Measurements from ENCODE around the gene MB21D2.

GRCh38 chr3:192802957-192803899 is 114.4 kb downstream of the MB21D2 start:
- TF ChIP-seq, protein P1, sequence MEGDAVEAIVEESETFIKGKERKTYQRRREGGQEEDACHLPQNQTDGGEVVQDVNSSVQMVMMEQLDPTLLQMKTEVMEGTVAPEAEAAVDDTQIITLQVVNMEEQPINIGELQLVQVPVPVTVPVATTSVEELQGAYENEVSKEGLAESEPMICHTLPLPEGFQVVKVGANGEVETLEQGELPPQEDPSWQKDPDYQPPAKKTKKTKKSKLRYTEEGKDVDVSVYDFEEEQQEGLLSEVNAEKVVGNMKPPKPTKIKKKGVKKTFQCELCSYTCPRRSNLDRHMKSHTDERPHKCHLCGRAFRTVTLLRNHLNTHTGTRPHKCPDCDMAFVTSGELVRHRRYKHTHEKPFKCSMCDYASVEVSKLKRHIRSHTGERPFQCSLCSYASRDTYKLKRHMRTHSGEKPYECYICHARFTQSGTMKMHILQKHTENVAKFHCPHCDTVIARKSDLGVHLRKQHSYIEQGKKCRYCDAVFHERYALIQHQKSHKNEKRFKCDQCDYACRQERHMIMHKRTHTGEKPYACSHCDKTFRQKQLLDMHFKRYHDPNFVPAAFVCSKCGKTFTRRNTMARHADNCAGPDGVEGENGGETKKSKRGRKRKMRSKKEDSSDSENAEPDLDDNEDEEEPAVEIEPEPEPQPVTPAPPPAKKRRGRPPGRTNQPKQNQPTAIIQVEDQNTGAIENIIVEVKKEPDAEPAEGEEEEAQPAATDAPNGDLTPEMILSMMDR (tag by site-specific recombination; IDR thresholded peaks at IDR 0.05) = no peak
- TF ChIP-seq, protein P2, sequence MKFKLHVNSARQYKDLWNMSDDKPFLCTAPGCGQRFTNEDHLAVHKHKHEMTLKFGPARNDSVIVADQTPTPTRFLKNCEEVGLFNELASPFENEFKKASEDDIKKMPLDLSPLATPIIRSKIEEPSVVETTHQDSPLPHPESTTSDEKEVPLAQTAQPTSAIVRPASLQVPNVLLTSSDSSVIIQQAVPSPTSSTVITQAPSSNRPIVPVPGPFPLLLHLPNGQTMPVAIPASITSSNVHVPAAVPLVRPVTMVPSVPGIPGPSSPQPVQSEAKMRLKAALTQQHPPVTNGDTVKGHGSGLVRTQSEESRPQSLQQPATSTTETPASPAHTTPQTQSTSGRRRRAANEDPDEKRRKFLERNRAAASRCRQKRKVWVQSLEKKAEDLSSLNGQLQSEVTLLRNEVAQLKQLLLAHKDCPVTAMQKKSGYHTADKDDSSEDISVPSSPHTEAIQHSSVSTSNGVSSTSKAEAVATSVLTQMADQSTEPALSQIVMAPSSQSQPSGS (tag by site-specific recombination; IDR thresholded peaks at IDR 0.05; ENCODE audit: low read depth) = no peak
- TF ChIP-seq ZNF76 (tag by site-specific recombination; IDR thresholded peaks at IDR 0.05; ENCODE audit: borderline replicate concordance, low read depth) (no peak), ZBTB48 (tag by site-specific recombination; IDR thresholded peaks at IDR 0.05) (no peak), ZNF692 (tag by site-specific recombination; IDR thresholded peaks at IDR 0.05) (no peak), ZNF202 (tag by site-specific recombination; IDR thresholded peaks at IDR 0.05; ENCODE audit: borderline replicate concordance) (no peak), ELK4 (IDR thresholded peaks at IDR 0.05; ENCODE audit: borderline replicate concordance, low read depth, low read length) (no peak), ZNF114 (tag by site-specific recombination; IDR thresholded peaks at IDR 0.05) (no peak), REPIN1 (tag by site-specific recombination; IDR thresholded peaks at IDR 0.05; ENCODE audit: low read depth) (no peak), ZNF248 (tag by site-specific recombination; IDR thresholded peaks at IDR 0.05) (no peak), ZNF530 (tag by site-specific recombination; IDR thresholded peaks at IDR 0.05; ENCODE audit: low read depth) (no peak), ZNF843 (tag by site-specific recombination; IDR thresholded peaks at IDR 0.05) (no peak), ZNF280D (tag by site-specific recombination; IDR thresholded peaks at IDR 0.05) (no peak)
- TF ChIP-seq, protein P3, sequence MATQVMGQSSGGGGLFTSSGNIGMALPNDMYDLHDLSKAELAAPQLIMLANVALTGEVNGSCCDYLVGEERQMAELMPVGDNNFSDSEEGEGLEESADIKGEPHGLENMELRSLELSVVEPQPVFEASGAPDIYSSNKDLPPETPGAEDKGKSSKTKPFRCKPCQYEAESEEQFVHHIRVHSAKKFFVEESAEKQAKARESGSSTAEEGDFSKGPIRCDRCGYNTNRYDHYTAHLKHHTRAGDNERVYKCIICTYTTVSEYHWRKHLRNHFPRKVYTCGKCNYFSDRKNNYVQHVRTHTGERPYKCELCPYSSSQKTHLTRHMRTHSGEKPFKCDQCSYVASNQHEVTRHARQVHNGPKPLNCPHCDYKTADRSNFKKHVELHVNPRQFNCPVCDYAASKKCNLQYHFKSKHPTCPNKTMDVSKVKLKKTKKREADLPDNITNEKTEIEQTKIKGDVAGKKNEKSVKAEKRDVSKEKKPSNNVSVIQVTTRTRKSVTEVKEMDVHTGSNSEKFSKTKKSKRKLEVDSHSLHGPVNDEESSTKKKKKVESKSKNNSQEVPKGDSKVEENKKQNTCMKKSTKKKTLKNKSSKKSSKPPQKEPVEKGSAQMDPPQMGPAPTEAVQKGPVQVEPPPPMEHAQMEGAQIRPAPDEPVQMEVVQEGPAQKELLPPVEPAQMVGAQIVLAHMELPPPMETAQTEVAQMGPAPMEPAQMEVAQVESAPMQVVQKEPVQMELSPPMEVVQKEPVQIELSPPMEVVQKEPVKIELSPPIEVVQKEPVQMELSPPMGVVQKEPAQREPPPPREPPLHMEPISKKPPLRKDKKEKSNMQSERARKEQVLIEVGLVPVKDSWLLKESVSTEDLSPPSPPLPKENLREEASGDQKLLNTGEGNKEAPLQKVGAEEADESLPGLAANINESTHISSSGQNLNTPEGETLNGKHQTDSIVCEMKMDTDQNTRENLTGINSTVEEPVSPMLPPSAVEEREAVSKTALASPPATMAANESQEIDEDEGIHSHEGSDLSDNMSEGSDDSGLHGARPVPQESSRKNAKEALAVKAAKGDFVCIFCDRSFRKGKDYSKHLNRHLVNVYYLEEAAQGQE (tag by site-specific recombination; IDR thresholded peaks at IDR 0.05) = no peak

Data from HEK293 (cell line).